GM12878 (cell line): ENCODE results near the gene SYNCRIP. TPM values are rescaled to one million over a fixed set of nuclear protein-coding genes. Genes with fewer than 3 reads are reported as not detected.

Source experiments
- CBFB ChIP-seq: IDR thresholded peaks from 2 replicates; pipeline ENCODE4 v1.6.1; 2016; ENCODE audit warnings: antibody characterized with exemption, low read depth
- CBX5 ChIP-seq: sonication (generic); IDR thresholded peaks from 2 replicates; pipeline ENCODE4 v1.6.1; 2016; ENCODE audit warnings: low read depth, moderate library complexity, mild to moderate bottlenecking, inconsistent platforms
- CHD4 ChIP-seq: fragments of 200-600 bp; sonication (generic); IDR thresholded peaks from 2 replicates; pipeline ENCODE4 v1.6.1; 2016; ENCODE audit warnings: mild to moderate bottlenecking
- ESRRA ChIP-seq: IDR thresholded peaks from 2 replicates; pipeline ENCODE4 v1.6.1; 2012; ENCODE audit warnings: mild to moderate bottlenecking, low read length, improper control_type of control experiment
- FOXM1 ChIP-seq: IDR thresholded peaks from 2 replicates; pipeline ENCODE4 v1.6.1; 2012; ENCODE audit warnings: low read depth, mild to moderate bottlenecking, inconsistent platforms, low read length, moderate library complexity
- GABPA ChIP-seq: IDR thresholded peaks from 2 replicates; pipeline ENCODE4 v1.6.1; 2014; ENCODE audit warnings: antibody characterized with exemption, low read depth, mild to moderate bottlenecking, inconsistent platforms
- HDGF ChIP-seq: fragments of 450-650 bp; IDR thresholded peaks from 2 replicates; pipeline ENCODE4 v1.6.1; 2016; ENCODE audit warnings: antibody characterized with exemption
- NFXL1 ChIP-seq: fragments of 450-650 bp; IDR thresholded peaks from 2 replicates; pipeline ENCODE4 v1.6.1; 2017; ENCODE audit warnings: antibody characterized with exemption, mild to moderate bottlenecking, borderline replicate concordance
- SUZ12 ChIP-seq: fragments of 200-600 bp; sonication (generic); IDR thresholded peaks from one replicate; pipeline ENCODE4 v1.6.1; 2018; ENCODE audit warnings: antibody characterized with exemption, mild to moderate bottlenecking; ENCODE audit not compliant: unreplicated experiment
- ZNF592 ChIP-seq: fragments of 450-650 bp; IDR thresholded peaks from 2 replicates; pipeline ENCODE4 v1.6.1; 2017; ENCODE audit warnings: mild to moderate bottlenecking, moderate library complexity
- ZNF687 ChIP-seq: fragments of 450-650 bp; IDR thresholded peaks from 2 replicates; pipeline ENCODE4 v1.6.1; 2017; ENCODE audit warnings: mild to moderate bottlenecking, moderate library complexity
- polyA plus RNA-seq, 11 experiments: library from polyadenylated mRNA; depleted of rRNA in 4 of 11; unstranded in 6 of 11; stranded (reverse) in 5 of 11; fragments of >200 nt; fragmentation: Nextera tagmentation in 4 of 11; fragmentation: Illumina TruSeq in 1 of 11; extraction: Ambion mirVana in 4 of 11; extraction: Trizol in 1 of 11; gene quantifications; 1 replicate in 1 of 11; 2 replicates in 10 of 11; pipeline versions ENCODE4 v1.2.1 to v1.2.3, GENCODE V29; 2011 to 2016; ENCODE audit warnings: inconsistent platforms in 2 of 11, missing spikeins in 2 of 11, low read depth in 1 of 11
- total RNA-seq, 4 experiments: library from RNA; depleted of rRNA in 3 of 4; stranded (reverse); fragments of >200 nt in 3 of 4; fragmentation: Illumina TruSeq in 1 of 4; extraction: Trizol in 1 of 4; gene quantifications; 2 replicates each; pipeline versions ENCODE4 v1.2.1 to v1.2.3, GENCODE V29; 2013 to 2021

SYNCRIP gene
- total and polyA plus RNA-seq, 10 of the 15 experiments (the other 5 are each of a cell fraction or from before 2014, with no cell fraction given) = 28.4 to 255 (median 131) TPM

GRCh38 chr6:85640821-85641220, 1.9 kb downstream of the SYNCRIP start (continued):
- TF ChIP-seq ZNF687 (no peak), ESRRA (no peak), FOXM1 (no peak), SUZ12 (no peak), ZNF592 (no peak), HDGF (no peak), CBFB (no peak), CHD4 (no peak), NFXL1 (no peak), GABPA (no peak), CBX5 (no peak)
